Measurements from ENCODE around the gene ARHGAP18.

Gene ARHGAP18

DNA sequence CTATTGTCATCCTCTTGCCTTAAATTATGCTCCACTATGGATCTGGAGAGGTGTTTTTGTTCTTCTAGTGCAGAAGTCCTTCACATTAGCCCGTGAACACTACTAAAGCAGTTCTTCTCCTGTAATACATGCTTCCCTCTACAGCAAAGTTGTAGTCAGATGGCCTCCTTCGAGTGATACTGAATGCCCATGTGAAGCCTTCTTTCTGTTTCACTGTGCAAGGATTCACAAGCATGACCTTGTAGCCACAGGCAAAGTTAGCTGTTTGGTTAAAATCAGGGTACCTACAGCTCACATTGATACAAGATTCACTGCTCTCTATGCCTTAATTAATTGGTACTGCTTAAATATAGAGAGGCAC, 47.6 kb downstream of the ARHGAP18 start:
- H3K27ac ChIP-seq: no peak overlapping the region
- no peak for DNase-seq

GRCh38 chr6:129661536-129662405, 48.2 kb downstream of the ARHGAP18 start:
- Histone ChIP-seq H3K9me3 (ENCODE audit: severe bottlenecking) (no peaks in the 10 kb centered on the region), H3K27me3 (ENCODE audit: insufficient read depth, low read depth, severe bottlenecking) (no peaks in the 10 kb centered on the region), H3K4me3 (ENCODE audit: low read depth, low read length) (no peak overlapping the region), H3K36me3 (no peaks in the 10 kb centered on the region), H3K27ac (no peak overlapping the region)
- TF ChIP-seq CTCF (IDR thresholded peaks at IDR 0.05; ENCODE audit: low read depth, low read length): no peak
- DNase-seq: no peak

More for the DNA sequence above, 47.6 kb downstream of the ARHGAP18 start:
- TF ChIP-seq CTCF (IDR thresholded peaks at IDR 0.05; ENCODE audit: low read depth, low read length): no peak
- H3K9me3 ChIP-seq (ENCODE audit: severe bottlenecking): no peaks in the 10 kb centered on the region
- no peaks in the 10 kb centered on the region for H3K36me3 ChIP-seq
- H3K27me3 ChIP-seq (ENCODE audit: insufficient read depth, low read depth, severe bottlenecking): no peaks in the 10 kb centered on the region
- no peak overlapping the region for H3K4me3 ChIP-seq (ENCODE audit: low read depth, low read length)

- no peaks in the 10 kb centered on the region for H3K27me3 ChIP-seq (ENCODE audit: insufficient read depth, low read depth, severe bottlenecking)
- H3K27ac ChIP-seq: no peak overlapping the region
- DNase-seq: no peak
- TF ChIP-seq CTCF (IDR thresholded peaks at IDR 0.05; ENCODE audit: low read depth, low read length): no peak
- no peaks in the 10 kb centered on the region for H3K36me3 ChIP-seq
- H3K9me3 ChIP-seq (ENCODE audit: severe bottlenecking): no peaks in the 10 kb centered on the region
- H3K4me3 ChIP-seq (ENCODE audit: low read depth, low read length): no peak overlapping the region
Observed at GRCh38 chr6:129660346-129660676, 49.7 kb downstream of the ARHGAP18 start.

- TF ChIP-seq CTCF (IDR thresholded peaks at IDR 0.05; ENCODE audit: low read depth, low read length): no peak
- no peak for DNase-seq
- H3K36me3 ChIP-seq: no peaks in the 10 kb centered on the region
- H3K27ac ChIP-seq: no peak overlapping the region
- H3K4me3 ChIP-seq (ENCODE audit: low read depth, low read length): no peak overlapping the region
- H3K27me3 ChIP-seq (ENCODE audit: insufficient read depth, low read depth, severe bottlenecking): no peaks in the 10 kb centered on the region
- no peaks in the 10 kb centered on the region for H3K9me3 ChIP-seq (ENCODE audit: severe bottlenecking)
Observed at GRCh38 chr6:129659590-129660345, 50.2 kb downstream of the ARHGAP18 start.

DNA sequence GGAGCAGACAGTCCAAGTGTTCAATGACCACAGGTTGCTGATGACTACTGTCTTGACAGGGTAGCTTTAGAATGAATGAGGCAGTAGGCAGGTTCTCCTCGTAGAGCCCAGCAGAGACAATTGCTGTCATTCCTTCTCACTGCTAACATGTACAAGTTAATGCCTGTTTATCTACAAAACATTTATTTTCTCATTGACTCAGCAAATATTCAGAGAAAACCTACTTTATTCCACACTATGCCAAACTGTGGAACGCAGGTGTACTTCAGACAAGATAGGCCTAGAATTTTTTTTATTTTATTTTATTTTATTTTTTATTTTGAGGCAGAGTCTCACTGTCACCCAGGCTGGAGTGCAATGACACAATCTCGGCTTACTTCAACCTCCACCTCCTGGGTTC, 50.8 kb downstream of the ARHGAP18 start:
- TF ChIP-seq CTCF (IDR thresholded peaks at IDR 0.05; ENCODE audit: low read depth, low read length): no peak
- H3K36me3 ChIP-seq: no peaks in the 10 kb centered on the region
- no peaks in the 10 kb centered on the region for H3K27me3 ChIP-seq (ENCODE audit: insufficient read depth, low read depth, severe bottlenecking)
- H3K9me3 ChIP-seq (ENCODE audit: severe bottlenecking): no peaks in the 10 kb centered on the region
- no peak overlapping the region for H3K4me3 ChIP-seq (ENCODE audit: low read depth, low read length)
- H3K27ac ChIP-seq: no peak overlapping the region
- DNase-seq: no peak

Measured in WERI-Rb-1 (cell line).